HG03097 (cell line): Measurements from ENCODE around the gene VPS45.
"Not testable (repeated sequence)": the region's sequence is repeated elsewhere in the genome, so short reads cannot be mapped to it uniquely, and the experiment has no call there.

Experiments used
- ATAC-seq: cut with Tn5 transposase; IDR thresholded peaks from one replicate; pipeline ENCODE4 v1.9.1; 2021; ENCODE audit not compliant: unreplicated experiment, low FRiP score

VPS45 gene

GRCh38 chr1:150127464-150127863 lies 59.9 kb downstream of the VPS45 start:
- ATAC-seq = no peak

- ATAC-seq = no peak
Measured at GRCh38 chr1:150127868-150128267, 60.3 kb downstream of the VPS45 start.

GRCh38 chr1:150132372-150132771 lies 64.8 kb downstream of the VPS45 start:
- no peak for ATAC-seq

- ATAC-seq = no peak
Measured at GRCh38 chr1:150134537-150134936, 67.0 kb downstream of the VPS45 start.

GRCh38 chr1:150135400-150135799 lies 67.8 kb downstream of the VPS45 start:
- ATAC-seq = not testable (repeated sequence)

GRCh38 chr1:150138044-150138443 lies 70.5 kb downstream of the VPS45 start:
- ATAC-seq = no peak

- ATAC-seq = no peak
Measured at GRCh38 chr1:150141452-150141851, 73.9 kb downstream of the VPS45 start.

GRCh38 chr1:150142083-150142482 lies 74.5 kb downstream of the VPS45 start:
- ATAC-seq = no peak

GRCh38 chr1:150144606-150145005 lies 77.0 kb downstream of the VPS45 start:
- no peak for ATAC-seq

- ATAC-seq = not testable (repeated sequence)
Measured at GRCh38 chr1:150146016-150146415, 78.4 kb downstream of the VPS45 start.

GRCh38 chr1:150146849-150147542 lies 79.4 kb downstream of the VPS45 start:
- no peak for ATAC-seq

GRCh38 chr1:150148837-150149270 lies 81.3 kb downstream of the VPS45 start:
- ATAC-seq = no peak

- no peak for ATAC-seq
Measured at GRCh38 chr1:150149271-150150132, 81.9 kb downstream of the VPS45 start, which contains the start of gene PLEKHO1. TSS of gene PLEKHO1 (plus strand) at chr1:150149916. CDS start at chr1:150150258, 342 bp downstream.

GRCh38 chr1:150150133-150151021 lies 82.8 kb downstream of the VPS45 start:
- ATAC-seq = no peak

- no peak for ATAC-seq
Measured at GRCh38 chr1:150151291-150152181, 84.0 kb downstream of the VPS45 start.

GRCh38 chr1:150152182-150152536 lies 84.6 kb downstream of the VPS45 start:
- no peak for ATAC-seq

- ATAC-seq = no peak
Measured at GRCh38 chr1:150152772-150153456, 85.3 kb downstream of the VPS45 start.

GRCh38 chr1:150154143-150154542 lies 86.6 kb downstream of the VPS45 start:
- ATAC-seq = no peak

GRCh38 chr1:150155413-150156071 lies 88.0 kb downstream of the VPS45 start:
- no peak for ATAC-seq
